NCI-H2171 (cell line): ENCODE data around the gene ZDHHC22.
"Not testable (repeated sequence)": the region's sequence is repeated elsewhere in the genome, so short reads cannot be mapped to it uniquely, and the experiment has no call there.

Experiments used
- DNase-seq: peaks from one replicate; lab custom pipeline; 2025; lab: John Stamatoyannopoulos, UW

Gene ZDHHC22, protein sequence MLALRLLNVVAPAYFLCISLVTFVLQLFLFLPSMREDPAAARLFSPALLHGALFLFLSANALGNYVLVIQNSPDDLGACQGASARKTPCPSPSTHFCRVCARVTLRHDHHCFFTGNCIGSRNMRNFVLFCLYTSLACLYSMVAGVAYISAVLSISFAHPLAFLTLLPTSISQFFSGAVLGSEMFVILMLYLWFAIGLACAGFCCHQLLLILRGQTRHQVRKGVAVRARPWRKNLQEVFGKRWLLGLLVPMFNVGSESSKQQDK

GRCh38 chr14:77141214-77142004, at the start of gene ZDHHC22:
Gene ZDHHC22, minus strand, starts transcription at chr14:77141791. Its CDS starts 2,053 bp downstream, at chr14:77139738.
- DNase-seq, result peak; percentile 63

DNA sequence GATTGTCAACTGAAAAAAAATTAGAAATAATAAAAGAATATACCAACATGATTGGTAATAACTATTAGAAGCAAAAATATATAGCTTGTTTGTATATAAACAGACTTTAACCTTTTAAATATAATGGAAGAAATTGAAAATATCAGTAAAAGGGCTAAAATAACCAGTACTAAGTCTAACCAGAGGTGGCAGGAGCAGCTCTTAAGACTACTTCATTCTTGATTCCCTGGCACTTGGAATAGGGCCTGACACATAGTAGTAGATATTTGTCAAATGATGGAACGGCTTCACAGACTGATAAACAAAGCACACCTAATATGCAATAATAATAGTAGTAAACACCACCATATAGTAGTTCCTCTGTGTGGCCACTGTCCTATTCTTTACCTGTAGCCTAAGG, 49.4 kb upstream of the ZDHHC22 start:
- no peak for DNase-seq

- peak; percentile 91 for DNase-seq
These were observed 47.9 kb upstream of the ZDHHC22 start for GRCh38 chr14:77189479-77189878.

- no peak for DNase-seq
These were observed 46.0 kb upstream of the ZDHHC22 start for GRCh38 chr14:77187649-77188012.

GRCh38 chr14:77186911-77187648, 45.5 kb upstream of the ZDHHC22 start:
- no peak for DNase-seq

DNA sequence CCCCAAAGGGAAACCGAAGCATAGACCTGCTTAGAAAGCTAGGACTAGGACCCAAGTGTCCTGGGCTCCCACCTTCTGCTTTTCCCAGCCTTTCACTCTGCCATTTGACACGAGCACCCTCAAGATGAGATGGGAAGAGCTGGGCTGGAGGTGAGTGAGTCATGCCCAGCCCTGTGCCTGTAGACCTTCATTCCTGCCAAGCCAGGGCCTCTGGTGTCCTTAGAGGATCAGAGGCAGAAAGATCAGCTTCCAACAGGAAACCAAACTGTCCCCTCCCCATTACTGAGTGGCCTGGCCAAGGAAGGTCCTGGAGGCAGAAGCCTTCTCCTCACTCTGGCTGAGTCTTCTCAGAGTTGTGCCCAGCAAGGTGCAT, 43.5 kb upstream of the ZDHHC22 start:
- no peak for DNase-seq

- no peak for DNase-seq
These were observed 43.0 kb upstream of the ZDHHC22 start for GRCh38 chr14:77184396-77185092.

DNA sequence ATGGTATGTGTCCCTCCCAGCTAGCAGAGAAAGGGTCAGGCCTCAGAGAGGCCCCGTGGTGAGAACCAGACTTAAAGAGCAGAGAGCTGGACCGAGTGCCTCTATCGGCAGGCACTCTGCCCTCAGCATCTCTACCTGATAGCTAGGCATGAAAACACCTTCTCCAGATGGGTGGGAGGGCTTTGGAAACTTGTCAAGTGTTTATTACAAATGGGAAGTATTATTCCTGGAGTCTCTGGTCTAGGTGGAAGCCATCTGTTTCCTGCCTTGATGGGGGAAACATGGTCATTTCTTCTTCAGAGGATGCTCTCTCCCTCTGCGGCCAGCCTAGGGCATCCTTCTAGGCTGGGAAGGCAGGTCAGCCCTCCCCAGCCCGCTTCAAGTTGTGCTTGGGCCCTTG, 42.3 kb upstream of the ZDHHC22 start:
- DNase-seq, result peak; percentile 86

GRCh38 chr14:77181603-77182437, 40.2 kb upstream of the ZDHHC22 start, which contains the start of gene TMEM63C:
Gene TMEM63C, plus strand, starts transcription at chr14:77181798. Its CDS starts 37,016 bp downstream, at chr14:77218814.
- peak; percentile 98 for DNase-seq

DNA sequence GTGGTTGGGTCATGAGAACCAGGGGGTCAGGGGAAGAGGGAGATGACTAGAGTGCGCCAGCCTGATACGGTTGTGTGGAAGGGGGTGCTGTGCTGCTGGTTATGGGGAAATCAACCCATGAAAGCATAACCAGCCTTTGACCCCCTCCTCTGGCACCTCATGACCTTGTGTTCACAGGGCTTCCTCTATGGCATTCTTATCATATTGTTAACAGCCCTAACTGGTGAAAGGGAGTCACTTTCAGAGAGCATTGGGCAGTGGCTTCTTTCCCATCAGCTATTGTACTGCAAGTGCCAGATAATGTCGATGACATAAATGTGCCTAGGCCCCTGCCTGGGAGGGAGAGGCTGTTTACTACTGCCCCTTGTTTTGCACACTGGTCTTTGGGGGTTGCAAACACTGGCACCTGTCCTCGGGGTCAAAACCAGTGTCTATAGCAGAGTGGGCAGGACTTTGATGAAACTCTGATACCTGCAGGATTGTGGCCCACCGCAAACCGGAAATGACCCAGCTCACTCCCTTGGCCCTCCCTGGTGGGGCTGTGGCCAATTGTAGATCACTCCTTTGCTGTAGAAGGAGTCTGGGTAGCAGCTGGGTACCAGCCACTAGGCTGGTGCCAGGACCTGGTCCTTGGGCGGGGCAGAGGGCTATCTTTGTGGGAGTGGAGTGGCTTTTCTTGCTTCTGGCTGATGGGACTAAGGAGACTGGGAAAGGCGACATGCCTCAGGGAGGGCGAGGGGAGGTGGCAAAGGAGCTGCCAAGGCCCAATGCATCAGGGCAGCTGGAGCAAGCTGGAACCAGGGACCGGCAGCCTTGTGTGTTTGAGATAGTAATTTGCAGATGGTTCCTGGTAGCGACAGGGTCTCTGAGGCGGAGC, 39.4 kb upstream of the ZDHHC22 start:
- no peak for DNase-seq

DNA sequence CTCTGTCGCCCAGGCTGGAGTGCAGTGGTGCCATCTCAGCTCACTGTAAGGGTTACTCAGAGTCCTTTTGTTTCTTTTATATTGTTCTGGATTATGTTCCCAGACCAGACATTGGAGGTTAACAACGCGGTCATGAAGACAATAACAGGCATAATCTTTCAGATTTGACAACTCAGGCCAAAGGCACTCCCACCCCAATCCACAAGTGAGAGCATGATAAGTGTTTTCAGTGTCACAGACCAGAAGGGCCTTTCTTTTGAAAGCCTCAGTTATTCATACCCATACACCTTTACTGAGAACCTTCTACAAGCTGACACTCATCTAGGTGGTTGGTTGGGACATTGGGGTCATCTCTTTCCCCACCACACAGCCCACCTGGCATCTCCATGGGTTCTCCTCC, 37.1 kb upstream of the ZDHHC22 start:
- no peak for DNase-seq

DNA sequence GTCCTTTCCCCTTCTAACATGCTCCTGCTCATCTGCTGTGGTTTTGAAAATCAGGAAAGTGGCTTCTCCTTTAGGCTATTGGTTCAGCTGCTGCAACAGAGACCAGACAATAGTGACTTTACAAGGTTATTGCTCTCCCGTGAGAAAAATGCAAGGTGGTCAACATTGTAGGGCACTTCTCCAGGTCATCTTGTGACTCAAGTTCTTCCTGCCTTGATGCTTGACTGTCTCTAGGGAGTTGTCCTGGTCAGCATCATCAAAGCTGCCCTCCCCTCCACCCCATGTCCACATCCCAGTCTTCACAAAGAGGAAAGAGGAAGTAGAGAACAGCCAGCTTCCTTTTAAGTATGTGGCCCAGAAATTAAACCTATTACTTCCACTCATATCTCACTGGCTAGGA, 36.1 kb upstream of the ZDHHC22 start:
- DNase-seq, result no peak

DNA sequence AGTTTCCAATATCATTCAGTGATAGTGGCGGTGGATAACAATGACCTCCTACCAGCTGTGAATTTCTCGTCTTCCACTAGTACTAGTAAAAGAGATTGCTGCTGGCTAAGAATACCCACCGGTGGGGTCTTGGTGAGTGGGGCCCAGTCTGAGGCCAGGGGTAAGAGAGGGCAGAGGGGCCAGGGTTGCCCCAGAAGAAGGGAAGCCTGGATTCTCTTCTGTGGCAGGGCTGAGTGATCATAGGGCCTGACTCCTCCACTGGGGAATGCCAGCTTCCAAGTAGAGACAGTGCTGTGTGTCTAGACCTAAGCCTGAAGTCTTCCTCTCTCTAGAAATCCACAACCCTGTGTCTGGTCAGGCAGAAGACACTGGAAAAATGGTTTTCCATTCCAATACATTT, 34.3 kb upstream of the ZDHHC22 start:
- DNase-seq, result no peak

DNA sequence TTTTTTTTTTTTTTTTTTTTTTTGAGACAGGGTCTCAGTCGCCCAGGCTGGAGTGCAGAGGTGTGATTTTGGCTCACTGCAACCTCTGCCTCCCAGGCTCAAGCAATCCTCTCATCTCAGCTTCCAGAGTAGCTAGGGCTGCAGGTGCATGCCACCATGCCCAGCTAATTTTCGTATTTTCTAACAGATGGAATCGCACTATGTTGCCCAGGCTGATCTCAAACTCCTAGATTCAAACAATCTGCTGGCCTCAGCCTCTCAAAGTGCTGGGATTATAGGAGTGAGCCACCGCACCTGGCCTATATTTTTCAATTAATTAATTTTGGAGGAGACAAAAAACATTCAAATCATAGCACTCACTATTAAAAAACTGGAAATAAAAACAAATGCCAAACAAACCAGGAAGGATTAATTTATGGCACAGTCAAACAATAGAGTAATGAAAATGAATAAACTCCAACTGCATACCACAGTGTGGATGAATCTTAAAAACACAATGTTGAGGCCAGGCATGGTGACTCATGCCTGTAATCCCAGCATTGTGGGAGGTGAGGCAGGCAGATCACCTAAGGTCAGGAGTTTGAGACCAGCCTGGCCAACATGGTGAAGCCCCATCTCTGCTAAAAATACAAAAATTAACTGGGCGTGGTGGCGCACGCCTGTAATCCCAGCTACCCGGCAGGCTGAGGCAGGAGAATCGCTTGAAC, 32.5 kb upstream of the ZDHHC22 start:
- not testable (repeated sequence) for DNase-seq

DNA sequence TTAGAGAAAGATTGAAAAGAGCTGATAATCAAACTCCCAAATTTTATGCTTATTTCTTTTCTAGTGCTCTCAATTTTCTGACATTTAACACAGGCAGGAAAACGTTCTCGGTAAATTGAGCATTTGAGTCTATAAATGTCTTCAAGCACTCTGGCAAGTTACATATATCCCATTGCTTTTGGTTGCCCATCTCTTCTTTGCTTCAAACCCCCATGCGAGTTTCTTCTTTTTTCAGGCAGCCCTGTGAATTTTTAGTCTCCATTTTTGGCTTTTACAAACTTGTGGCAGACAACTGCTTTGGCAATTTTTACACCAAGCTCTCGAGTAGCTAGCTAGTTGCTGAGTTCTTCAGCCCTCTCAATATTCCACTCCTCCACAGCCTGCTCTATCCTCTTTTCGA, 31.3 kb upstream of the ZDHHC22 start:
- DNase-seq, result no peak

GRCh38 chr14:77170045-77170444, 28.5 kb upstream of the ZDHHC22 start:
- DNase-seq, result no peak

- DNase-seq, result no peak
These were observed 19.4 kb upstream of the ZDHHC22 start for GRCh38 chr14:77161011-77161410.

DNA sequence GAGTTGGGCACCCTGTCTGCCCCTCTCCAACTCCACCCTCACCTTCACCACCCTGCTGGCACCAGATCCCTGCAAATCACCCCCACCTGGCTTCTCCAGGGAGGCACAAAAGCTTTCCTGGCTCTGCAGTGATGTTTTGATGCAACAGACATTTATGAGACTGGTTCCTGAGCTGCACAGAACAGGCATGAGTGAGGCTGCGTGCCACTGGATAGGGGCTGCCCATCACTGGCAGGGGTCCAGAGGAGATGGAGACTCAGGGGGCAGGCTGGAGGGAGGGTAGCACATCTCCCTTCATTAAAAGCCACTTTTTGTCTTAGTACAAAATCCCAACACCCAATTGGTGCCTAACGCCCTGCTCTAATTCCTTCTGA, 17.3 kb upstream of the ZDHHC22 start:
- peak; percentile 37 for DNase-seq

DNA sequence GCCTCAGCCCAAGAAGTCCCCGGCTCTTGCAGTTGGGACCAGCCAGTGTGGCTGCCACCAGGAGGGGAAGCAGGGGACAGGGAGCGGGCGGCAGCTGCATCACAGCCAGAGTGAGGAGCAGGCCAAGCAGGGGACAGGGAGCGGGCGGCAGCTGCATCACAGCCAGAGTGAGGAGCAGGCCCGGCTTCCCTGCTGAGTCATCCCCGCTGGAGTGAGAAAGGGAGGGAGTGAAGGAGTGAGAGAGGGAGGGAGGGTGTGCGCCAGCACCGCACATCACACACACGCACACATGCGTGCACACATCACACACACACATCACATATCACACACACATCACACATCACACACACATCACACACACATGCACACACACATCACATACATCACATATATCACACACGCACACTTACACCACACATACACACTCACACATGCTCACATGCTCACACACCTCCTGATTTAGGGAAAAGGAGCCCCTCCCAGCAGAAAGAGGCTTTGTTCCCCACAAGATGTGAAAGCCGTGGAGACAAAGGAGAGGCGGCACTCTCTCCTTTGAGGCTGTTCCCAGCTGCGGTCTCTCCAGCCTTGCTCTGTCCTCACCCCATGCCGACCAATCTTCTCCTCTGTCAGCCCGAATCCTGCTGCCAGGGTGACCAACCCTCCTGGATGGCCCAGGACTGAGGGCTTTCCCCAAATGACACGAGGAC, 16.7 kb upstream of the ZDHHC22 start:
- DNase-seq, result peak; percentile 91
